Nasal cavity respiratory epithelium epithelial cell of viscerocranial mucosa (primary cell): ENCODE measurements around the gene SIX3. TPM values are rescaled to one million over a fixed set of nuclear protein-coding genes. Genes with fewer than 3 reads are reported as not detected.

Experiments
- total RNA-seq: library from RNA; depleted of rRNA; stranded (reverse); fragments of >200 nt; gene quantifications from 2 replicates; pipeline ENCODE4 v1.2.3, GENCODE V29; 2014

The SIX3 gene
- 0.68 and 4.1 TPM in 2 replicates for total RNA-seq

DNA sequence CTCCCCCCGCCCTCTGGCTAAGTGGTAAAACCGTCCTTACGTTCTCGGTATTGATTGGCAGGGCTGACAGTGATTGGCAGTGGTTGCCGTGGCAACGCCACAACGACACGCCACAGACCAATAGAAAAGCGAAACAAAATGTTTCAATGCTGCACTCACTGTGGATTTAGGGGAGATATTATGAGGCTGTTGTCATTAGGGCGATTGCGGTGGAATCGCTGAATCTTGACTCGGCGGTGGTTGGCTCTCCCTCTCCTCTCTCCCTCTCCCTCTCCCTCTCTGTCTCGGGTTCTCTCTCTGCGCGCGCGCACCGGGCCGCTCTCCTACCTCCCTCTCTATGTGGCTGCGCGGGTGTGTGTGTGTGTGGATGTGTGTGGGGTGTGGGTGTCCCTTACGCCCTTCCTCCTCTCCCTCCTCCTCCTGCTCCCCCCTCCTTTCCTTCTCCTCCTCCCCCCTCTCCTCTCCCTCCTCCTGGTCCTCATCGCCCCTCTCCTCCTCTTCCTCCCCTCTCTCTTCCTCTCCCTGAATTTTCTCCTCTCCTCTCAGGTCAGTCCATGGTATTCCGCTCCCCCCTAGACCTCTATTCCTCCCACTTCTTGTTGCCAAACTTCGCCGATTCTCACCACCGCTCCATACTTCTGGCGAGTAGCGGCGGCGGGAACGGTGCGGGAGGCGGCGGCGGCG, at the start of gene SIX3:
Gene SIX3 (plus strand): TSS at position 152 of the 684 bp plus-strand sequence. CDS start 403 bp downstream, at position 555.

Other genes with a start within 250 kb of the SIX3 start
- 3.4 and 11.6 TPM in 2 replicates for gene SIX2, start 67.8 kb downstream of the SIX3 start, total RNA-seq